ENCODE results near the gene LRP1.

The LRP1 gene

GRCh38 chr12:57096748-57097553 lies 31.3 kb upstream of the LRP1 start:
- TF ChIP-seq CTCF (conservative IDR thresholded peaks at IDR 0.05) (no peak), ZFX (IDR thresholded peaks at IDR 0.05) (no peak)
- H3K27ac ChIP-seq: no peak overlapping the region

GRCh38 chr12:57097554-57097835 lies 30.8 kb upstream of the LRP1 start:
- H3K27ac ChIP-seq: no peak overlapping the region
- TF ChIP-seq ZFX (IDR thresholded peaks at IDR 0.05) (no peak), CTCF (conservative IDR thresholded peaks at IDR 0.05) (no peak)

- TF ChIP-seq ZFX (IDR thresholded peaks at IDR 0.05): no peak
- H3K27ac ChIP-seq: no peak overlapping the region
Measured at GRCh38 chr12:57098546-57098945, 29.7 kb upstream of the LRP1 start.

GRCh38 chr12:57099047-57099714 lies 29.1 kb upstream of the LRP1 start:
- no peak overlapping the region for H3K27ac ChIP-seq
- TF ChIP-seq ZFX (IDR thresholded peaks at IDR 0.05) (no peak), CTCF (conservative IDR thresholded peaks at IDR 0.05) (no peak)

- no peak for TF ChIP-seq CTCF (conservative IDR thresholded peaks at IDR 0.05)
- TF ChIP-seq ZFX (IDR thresholded peaks at IDR 0.05): no peak
- no peak overlapping the region for H3K27ac ChIP-seq
Measured at GRCh38 chr12:57099766-57100165, 28.5 kb upstream of the LRP1 start.

- no peak overlapping the region for H3K27ac ChIP-seq
- no peak for TF ChIP-seq ZFX (IDR thresholded peaks at IDR 0.05)
- TF ChIP-seq CTCF (conservative IDR thresholded peaks at IDR 0.05): no peak
Measured at GRCh38 chr12:57101892-57102695, 26.2 kb upstream of the LRP1 start.

- H3K27ac ChIP-seq: no peak overlapping the region
- TF ChIP-seq CTCF (conservative IDR thresholded peaks at IDR 0.05): no peak
- TF ChIP-seq ZFX (IDR thresholded peaks at IDR 0.05): no peak
Measured at GRCh38 chr12:57103856-57104255, 24.4 kb upstream of the LRP1 start.
